ENCODE measurements around the gene C6orf47.

C6orf47 gene

GRCh38 chr6:31610968-31611367, 49.6 kb downstream of the C6orf47 start:
- TF ChIP-seq CTCF (IDR thresholded peaks at IDR 0.05; ENCODE audit: control extremely low read depth, extremely low read depth, low read depth, missing control alignments), result no peak
- POLR2A ChIA-PET, result interaction anchor here (0.7 to 1.0 kb wide), 2 partner anchors 36 to 55 kb away, joined by 3 to 5 read pairs; partner anchors contain the start of gene TNF
- CTCF ChIA-PET, result interaction anchor here (2.3 to 39.5 kb wide), 3 partner anchors 13 to 118 kb away, joined by 5 to 2725 read pairs (median 83); partner anchors contain the start of genes ATP6V1G2, DDX39B, LST1 and LTA
- no peak for DNase-seq (ENCODE audit: extremely low spot score)

- DNase-seq (ENCODE audit: extremely low spot score), result no peak
- TF ChIP-seq CTCF (IDR thresholded peaks at IDR 0.05; ENCODE audit: control extremely low read depth, extremely low read depth, low read depth, missing control alignments), result no peak
- CTCF ChIA-PET, result interaction anchor here (2.3 to 39.5 kb wide), 3 partner anchors 12 to 117 kb away, joined by 5 to 2725 read pairs (median 83); partner anchors contain the start of genes ATP6V1G2, DDX39B, LST1 and LTA
- POLR2A ChIA-PET, result no interaction called here
Observed at GRCh38 chr6:31609519-31610406, 50.8 kb downstream of the C6orf47 start.
